A673 (cell line): ENCODE results near the gene E2F1.

Experiments used
- EZH2 ChIP-seq: fragments of 200-600 bp; sonication (generic); IDR thresholded peaks from 2 replicates; pipeline ENCODE4 v1.6.1; 2017; ENCODE audit warnings: borderline replicate concordance, low read depth, mild to moderate bottlenecking, mixed read lengths, antibody characterized with exemption, low read length; ENCODE audit not compliant: poor library complexity, severe bottlenecking
- TF ChIP-seq, protein P1 (sequence below): fragments of 300-800, 200-600 bp; sonication (generic); conservative IDR thresholded peaks from 2 replicates; pipeline ENCODE4 v1.5.1; 2017; ENCODE audit warnings: low read depth, mild to moderate bottlenecking, antibody characterized with exemption, low read length, moderate library complexity, mixed read lengths

DNA sequence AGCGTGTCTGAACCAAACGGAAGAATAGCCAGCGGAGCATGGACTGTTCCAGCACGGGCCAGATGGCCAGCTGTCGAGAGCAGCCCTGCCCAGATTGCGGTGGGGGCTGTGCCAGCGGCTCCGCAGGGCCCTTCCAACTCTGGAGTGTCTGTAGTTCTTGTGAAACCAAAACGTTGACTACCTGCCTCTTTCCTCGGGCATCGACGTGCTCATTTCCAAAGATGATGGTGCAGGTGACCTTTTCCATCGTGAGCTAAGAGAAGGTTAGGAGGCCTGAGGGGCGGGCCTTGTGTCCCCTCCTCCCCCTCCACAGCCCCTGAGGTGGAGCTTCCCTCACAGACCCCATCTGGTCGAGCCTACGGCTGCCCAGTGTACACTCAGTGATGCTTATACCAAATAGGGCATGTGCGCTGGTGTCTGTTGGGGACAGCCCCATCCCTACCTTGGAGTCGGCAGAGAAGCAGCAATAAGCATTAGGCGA, 36.9 kb downstream of the E2F1 start:
- TF ChIP-seq, protein P1, sequence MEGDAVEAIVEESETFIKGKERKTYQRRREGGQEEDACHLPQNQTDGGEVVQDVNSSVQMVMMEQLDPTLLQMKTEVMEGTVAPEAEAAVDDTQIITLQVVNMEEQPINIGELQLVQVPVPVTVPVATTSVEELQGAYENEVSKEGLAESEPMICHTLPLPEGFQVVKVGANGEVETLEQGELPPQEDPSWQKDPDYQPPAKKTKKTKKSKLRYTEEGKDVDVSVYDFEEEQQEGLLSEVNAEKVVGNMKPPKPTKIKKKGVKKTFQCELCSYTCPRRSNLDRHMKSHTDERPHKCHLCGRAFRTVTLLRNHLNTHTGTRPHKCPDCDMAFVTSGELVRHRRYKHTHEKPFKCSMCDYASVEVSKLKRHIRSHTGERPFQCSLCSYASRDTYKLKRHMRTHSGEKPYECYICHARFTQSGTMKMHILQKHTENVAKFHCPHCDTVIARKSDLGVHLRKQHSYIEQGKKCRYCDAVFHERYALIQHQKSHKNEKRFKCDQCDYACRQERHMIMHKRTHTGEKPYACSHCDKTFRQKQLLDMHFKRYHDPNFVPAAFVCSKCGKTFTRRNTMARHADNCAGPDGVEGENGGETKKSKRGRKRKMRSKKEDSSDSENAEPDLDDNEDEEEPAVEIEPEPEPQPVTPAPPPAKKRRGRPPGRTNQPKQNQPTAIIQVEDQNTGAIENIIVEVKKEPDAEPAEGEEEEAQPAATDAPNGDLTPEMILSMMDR = no peak
- TF ChIP-seq EZH2 = no peak
